CD4-positive, alpha-beta T cell treated with Interleukin-2 at 100 ng/mL for 4 hours (primary cell): ENCODE data around the gene CCL25.
"Not testable (repeated sequence)": the region's sequence is repeated elsewhere in the genome, so short reads cannot be mapped to it uniquely, and the experiment has no call there.

Experiments
- DNase-seq: peaks from one replicate; pipeline ENCODE4 v3.0.0-alpha.2; 2020; ENCODE audit warnings: low spot score

CCL25 gene

DNA sequence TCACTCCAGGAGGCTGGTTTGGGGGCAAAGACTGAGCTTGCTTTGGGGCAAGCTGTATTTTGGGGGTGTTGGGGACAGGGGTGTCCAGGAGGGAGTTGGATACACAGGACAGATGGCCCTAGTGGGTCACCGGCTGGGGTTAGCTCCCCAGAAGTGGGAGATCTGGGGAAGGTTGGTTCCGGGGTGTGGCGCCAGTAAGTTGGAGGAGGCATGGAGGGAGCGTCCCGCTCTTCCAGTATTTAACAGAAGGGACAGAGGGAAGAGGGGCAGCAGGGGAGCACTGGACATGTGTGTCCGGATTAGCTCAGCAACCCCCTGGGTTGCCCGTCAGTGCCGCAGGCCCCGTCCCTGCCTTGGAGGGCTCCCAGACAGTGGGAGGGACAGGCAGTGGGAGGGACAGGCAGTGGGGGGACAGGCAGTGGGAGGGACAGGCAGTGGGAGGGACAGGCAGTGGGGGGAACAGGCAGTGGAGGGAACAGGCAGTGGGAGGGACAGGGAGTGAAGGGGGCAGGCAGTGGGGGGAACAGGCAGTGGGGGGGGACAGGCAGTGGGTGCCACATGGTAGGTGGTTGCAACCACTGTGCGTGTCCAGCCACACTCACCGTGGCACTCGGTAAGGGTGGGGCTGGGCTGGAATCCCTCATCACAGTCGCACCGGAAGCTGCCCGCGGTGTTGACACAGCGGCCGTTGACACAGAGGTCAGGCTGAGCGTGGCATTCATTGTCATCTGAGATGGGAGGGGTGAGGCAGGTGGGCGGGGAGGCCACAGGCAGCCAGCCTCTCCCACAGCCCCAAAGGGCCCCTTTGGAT is 33.2 kb downstream of the CCL25 start:
- no peak for DNase-seq

DNA sequence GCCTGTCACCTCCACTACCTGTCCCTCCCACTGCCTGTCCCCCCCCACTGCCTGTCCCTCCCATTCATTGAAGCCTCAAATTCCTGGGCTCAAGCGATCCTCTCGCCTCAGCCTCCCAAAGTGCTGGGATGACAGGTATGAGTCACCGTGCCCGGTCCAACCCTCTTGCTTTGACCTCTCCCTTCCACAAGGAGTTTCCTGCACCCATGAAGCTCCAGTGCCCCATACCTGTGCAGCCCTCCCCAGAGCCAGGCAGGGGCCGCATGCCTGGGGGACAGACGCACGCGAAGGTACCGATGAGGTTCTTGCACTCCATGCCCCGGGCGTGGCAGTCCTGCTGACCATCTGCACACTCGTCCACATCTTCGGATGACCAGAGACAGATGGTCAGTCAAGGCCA is 34.3 kb downstream of the CCL25 start:
- no peak for DNase-seq

DNA sequence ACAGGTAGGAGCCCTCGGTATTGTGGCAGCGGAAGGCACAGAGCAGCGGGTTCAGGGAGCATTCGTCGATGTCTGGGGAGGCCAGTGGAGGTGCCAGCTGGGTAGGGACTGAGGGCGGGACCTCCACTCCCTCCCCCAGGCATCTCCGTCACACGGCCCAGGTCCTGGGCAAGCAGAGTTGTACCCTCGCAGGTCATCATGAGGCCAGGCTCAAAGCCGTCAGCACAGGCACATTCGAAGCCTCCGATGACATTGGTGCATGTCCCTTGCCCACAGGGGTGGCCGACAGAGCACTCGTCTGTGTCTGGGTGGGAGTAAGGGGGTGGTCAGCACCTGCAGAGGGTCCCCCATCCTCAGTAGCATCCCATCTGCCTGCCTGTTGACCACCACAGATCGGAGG is 35.3 kb downstream of the CCL25 start:
- DNase-seq = no peak

DNA sequence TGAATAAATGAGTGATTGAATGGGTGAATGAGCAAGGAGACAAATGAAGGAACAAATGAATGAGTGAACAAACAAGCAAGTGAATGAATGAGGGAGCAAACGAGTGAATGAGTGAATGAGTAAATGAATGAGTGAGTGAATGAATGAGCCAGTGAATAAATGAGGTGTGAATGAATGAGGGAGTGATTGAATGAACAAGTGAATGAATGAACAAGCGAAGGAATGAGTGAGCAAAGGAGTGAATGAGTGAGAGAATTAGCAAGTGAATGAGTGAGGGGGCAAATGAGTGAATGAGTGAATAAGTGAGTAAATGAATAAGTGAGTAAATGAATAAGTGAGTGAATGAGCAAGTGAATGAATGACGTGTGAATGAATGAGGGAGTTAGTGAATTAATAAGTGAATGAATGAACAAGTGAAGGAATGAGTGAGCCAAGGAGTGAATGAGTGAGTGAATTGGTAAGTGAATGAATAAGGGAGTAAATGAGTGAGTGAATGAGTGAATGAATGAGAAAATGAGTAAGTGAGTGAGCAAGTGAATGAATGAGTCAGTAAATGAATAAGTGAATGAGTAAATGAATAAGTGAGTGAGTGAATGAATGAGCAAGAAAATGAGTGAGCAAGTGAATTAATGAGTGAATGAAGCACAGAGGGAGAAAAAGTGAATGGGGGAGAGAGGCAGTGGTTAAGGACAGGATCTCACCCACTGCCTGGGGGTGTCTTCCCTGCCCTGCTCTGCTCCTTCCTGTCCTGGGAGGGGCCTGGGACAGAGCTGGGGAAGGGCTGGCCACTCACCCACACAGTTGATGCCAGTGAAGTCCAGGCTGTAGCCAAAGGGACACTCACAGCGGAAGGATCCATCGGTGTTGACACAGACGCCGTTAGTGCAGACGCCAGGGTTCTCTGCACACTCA is 36.4 kb downstream of the CCL25 start:
- no peak for DNase-seq

DNA sequence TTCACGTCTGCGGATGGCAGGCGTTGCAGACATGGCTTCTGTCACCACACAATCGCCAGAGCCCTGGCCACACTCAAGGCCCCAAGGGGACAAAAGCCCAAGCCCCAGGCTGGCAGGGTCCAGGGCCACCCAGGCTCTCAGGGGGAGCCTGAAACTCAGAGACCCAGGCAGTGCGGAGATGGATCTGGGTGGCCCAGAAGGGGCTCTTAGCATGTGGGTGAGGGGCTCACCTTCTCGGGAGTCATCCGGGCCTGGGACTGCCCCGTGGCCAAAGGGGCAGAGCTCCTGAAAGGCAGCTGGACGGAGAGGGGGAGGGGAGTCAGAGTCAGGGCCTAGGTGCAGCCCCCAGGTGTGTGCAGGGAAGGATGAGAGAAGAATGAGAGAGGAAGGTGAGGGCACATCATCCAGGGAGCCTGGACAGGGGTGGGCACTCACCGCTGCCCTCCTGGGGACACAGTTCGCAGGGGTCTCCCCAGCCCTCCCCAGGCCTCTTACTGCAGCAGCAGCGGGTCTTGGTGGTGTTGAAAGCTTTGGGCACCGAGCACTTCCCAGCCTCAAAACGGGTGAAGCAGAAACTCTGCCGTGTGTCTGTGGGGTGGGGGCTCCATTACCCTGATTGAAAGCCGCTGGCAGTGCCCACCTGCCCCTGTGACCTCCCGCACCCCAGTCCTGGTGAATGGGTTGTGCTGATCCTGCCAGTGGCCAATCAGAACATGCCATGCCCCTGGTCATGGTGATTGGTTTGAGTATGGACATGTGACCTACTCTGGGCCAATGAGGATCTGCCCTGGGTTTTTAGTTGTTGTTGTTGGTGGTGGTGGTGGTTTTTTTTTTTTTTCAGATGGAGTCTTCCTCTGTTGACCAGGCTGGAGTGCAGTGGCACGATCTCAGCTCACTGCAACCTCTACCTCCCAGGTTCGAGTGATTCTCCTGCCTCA is 37.4 kb downstream of the CCL25 start:
- no peak for DNase-seq

DNA sequence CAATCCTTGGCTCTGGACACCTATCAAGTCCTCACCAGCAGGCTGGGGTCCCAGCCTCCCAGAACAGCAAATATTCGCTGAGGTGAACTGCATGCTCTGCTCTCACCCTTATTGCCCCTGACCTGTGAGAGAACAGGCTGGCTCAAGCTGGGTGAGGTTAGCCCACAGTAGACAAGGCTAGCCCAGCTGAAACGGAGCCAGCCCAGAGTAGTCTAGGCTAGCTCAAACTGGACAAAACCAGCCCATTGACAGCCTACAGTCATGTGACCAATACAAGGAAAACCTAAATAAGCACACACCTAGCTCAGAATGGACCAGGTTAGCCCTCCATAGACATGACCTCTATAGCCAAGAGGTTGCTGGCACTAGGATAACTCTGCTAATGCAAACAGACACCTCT is 38.4 kb downstream of the CCL25 start:
- DNase-seq = no peak

DNA sequence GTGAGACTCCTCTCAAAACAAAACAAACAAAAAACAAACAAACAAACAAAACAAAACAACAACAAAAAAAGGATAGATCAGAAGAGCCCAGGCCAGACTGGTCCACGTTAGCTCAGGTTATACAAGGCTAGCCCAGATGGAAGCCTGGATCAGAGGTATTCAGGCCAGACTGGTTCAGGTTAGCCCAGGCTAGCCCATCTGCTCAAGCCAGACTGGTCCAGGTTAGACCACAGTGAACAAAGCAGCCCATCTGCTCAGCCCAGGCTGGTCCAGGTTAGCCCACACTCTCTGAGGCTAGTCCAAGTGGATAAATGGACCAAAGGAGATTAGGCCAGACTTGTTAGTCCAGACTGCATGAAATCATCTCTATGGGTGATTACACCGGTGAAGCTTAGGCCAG is 41.2 kb downstream of the CCL25 start:
- no peak for DNase-seq

DNA sequence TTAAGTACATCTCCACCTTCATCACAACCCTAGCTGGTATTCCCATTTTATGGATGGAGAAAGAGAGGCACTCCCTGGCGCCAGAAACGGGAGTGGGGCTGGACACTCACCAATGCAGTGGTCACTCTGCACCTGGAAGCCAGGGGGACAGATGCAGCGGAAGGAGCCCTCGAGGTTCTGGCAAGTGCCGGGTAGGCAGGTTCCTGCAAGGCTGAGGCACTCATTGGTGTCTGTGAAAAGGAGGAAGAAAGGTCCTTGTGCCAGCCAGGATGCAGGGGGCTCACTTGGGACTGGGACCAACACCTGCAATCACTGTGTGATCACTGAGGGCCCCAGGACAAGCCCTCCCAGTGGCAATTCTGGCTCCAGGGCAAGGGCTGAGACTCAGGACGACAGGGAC is 41.8 kb downstream of the CCL25 start:
- no peak for DNase-seq

DNA sequence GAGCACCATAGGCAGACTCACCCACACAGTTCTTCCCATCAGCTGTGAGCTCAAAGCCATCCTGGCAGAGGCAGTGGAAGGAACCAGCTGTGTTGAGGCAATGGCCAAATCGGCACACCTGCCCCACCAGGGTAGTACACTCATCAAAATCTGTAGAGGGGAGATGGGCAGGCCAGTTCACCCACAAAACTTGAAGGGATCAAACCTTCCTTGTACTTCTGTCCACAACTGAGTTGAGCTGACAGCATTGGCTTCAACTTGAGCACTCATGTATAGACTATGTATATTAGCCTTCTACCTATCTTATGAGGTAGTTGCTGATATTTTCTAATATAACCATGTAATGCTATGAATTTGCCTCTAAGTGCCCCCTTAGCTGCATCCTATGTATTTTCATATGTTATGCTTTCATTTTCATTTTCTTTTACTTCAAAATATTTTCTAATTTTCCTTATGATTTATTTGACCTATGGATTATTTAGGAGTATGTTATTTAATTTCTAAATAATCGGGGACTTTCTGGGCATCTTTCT is 42.9 kb downstream of the CCL25 start:
- no peak for DNase-seq

DNA sequence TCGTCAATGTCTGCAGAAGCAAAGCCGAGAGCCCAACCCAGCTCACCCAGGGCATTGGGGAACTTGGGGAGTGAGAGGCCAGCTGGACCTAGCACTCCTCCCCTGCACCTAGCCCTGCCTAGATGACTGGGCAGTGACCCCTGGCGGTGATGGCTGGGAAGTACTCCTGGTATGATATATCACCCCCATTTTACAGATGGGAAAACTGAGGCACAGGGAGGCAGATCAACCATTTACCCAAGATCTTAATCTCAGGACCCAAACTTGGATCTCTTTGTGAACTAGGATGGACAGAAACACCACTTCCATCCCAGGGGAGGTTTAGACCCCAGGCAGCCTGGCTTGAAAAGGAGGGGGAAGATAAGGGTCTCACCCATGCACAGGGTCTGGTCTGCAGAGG is 43.5 kb downstream of the CCL25 start:
- no peak for DNase-seq

DNA sequence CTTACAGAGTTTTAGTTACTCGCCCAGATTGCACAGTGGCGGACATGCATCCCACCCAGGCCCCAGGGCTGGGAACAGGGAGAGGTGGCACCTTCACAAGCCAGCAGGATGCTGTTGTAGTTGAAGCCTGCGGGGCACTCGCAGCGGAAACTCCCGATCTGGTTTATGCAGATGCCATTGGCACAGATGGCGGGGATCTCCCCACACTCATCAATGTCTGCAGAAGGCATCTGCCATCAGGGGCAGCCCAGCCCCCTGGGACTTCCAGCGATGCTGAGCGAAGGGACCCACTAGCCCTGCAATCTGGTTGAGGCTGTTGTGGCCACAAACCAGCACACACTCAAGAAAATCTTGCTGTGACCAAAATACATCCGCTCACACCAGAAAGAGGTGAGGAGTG is 44.6 kb downstream of the CCL25 start:
- no peak for DNase-seq

DNA sequence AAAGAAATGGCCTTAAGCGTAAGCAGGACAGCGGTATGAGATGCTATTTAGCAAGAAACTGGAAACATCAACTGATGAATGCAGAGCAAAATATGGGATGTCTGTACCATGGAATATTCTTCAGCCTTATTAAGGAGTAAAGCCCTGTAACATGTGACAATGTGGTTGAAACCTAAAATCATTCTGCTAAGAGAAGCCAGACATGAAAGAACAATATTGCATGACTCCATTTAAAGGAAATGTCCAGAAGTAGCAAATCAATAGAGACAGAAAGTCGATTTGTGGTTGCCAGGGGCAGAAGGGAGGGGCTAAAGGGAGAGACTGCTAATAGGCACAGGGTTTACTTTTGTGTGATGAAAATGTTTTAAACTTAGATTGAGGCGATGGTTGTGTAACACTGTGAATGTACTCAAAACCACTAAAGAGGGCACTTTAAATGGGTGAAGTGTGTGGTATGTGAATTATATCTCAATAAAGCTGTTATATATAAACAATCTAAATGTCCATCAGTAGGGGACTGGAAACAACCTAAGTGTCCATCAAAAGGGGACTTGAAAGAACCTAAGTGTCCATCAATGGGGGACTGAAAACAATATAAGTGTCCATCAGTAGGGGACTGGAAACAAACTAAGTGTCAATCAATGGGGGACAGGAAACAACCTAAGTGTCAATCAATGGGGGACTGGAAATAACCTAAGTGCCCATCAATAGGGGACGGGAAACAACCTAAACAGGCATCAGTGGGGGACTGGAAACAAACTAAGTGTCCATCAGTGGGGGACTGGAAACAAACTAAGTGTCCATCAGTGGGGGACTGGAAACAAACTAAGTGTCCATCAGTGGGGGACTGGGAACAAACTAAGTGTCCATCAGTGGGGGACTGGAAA is 45.4 kb downstream of the CCL25 start:
- no peak for DNase-seq

DNA sequence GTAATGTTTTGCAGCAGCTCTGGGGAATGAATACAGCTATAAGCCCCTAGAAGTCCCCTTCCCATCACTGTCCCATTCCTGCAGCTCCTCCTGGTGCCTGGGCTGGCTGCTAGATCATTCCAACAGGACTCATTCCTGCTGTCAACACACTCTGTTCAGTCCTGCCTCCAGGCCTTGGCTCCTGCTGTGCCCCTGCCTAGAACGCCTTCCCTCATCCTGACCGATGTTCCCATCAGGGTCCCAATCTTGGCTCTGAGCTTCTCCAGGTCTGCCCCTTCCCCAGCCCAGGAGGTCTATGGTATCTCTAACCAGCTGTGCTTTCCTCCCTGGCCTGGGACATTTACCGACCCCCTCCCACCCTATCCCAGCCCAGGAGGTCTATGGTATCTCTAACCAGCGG is 48.8 kb downstream of the CCL25 start:
- no peak for DNase-seq

DNA sequence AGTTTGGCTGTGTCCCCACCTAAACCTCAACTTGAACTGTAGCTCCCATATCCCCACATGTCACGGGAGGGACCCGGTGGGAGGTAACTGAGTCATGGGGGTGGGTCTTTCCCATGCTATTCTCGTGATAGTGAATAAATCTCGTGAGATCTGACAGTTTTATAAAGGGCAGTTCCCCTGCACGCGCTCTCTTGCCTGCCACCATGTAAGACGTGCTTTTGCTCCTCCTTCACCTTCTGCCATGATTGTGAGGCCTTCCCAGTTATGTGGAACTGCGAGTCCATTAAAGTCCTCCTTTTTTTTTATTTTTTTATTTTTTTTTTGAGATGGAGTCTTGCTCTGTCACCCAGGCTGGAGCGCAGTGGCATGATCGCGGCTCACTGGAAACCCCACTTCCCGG is 49.4 kb downstream of the CCL25 start:
- not testable (repeated sequence) for DNase-seq

DNA sequence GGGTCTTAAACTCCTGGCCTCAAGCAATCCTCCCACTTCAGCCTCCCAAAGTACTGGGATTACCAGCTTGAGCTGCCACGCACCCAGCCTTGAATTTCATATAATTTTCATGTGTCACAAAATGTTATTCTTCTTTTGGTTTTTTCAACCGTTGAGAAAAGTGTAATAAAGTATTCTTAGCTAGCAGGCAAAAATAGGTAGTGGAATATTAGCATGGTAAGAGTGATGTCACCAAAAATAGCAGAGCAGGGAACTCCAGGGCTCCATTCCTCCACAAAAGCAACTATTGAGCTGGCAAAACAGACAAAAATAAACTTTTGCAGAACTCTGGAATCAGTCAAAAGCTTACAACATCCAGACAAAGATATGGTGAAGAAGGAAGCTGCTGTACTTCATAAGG is 52.9 kb downstream of the CCL25 start:
- DNase-seq = no peak

DNA sequence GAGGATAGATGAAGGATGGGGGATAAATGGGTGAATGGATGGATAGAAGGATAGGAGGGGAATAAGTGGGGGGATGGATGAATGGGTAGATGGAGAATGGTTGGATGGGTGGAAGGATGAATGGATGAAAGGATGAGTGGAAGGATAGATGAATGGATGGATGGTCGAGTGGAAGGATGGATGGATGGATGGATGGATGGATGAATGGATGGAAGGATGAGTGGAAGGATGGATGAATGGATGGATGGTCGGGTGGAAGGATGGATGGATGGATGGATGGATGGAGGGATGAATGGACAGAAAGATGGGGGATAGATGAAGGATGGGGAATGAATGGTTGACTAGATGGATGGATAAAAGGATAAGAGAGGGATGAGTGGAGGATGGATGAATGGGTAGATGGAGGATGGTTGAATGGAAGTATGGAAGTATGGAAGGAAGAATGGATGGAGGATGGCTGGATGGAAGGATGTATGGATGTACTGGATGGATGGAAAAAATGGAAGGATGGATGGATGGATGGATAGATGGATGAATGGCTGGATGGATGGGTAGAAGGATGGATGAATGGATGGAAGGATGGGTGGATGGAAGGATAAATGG is 54.8 kb downstream of the CCL25 start:
- no peak for DNase-seq

DNA sequence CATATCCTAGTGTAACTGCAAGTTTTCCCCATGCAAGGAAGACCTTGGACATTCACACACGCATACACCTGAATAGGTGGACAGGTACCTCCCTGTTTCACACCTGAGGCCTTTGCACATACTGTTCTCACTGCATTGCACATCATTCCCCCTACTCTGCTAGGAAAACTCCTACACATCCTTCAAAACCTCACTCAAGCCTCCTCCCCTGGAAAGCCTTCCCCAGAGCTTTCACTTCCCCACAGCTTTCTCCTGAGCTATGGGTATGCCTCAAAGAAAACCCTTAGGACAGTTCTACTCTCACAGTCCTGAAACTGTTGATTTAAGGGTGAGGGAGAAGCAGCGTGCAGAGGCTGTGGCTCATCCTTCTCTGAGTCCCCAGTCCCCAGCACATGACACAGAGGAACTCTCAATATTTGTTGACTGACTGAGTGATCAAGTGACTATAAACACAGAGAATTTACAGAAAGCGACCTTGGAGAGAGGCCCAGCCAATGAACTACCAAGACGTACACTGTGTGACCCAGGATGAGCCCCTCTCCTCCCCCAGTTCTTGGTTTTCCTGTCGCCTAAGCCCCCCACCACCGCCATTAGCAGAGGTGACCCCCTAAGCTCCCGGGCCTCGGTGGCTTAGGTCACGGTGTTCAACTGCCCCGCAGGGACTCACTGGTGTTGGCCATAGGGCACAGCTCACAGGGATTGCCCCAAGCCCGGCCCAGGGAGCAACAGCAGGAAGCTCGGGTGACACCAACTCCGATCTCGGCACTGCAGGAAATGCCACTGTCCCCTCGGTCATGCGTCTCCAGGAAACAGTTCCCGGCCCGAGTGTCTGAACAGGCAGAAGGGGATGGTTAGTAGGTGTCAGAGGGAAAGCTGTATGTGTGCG is 56.2 kb downstream of the CCL25 start:
- DNase-seq = no peak

DNA sequence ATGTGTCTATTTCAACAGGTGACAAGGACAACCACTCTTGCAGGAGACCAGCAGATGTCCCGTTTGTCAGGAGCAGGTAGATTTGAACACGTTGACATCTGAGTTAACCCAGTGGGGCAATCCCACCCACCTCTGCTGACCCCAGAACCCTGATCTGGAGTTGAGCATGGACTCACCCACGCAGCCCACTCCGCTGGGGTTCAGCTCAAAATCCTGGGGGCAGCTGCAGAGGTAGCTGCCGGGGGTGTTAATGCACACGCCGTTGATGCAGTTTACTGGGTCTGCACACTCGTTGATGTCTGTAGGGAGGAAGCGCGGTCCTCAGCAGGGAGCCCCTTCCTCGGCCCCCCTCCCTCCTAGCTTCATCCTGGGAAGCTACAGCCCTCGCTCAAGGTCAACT is 56.9 kb downstream of the CCL25 start:
- DNase-seq = no peak

DNA sequence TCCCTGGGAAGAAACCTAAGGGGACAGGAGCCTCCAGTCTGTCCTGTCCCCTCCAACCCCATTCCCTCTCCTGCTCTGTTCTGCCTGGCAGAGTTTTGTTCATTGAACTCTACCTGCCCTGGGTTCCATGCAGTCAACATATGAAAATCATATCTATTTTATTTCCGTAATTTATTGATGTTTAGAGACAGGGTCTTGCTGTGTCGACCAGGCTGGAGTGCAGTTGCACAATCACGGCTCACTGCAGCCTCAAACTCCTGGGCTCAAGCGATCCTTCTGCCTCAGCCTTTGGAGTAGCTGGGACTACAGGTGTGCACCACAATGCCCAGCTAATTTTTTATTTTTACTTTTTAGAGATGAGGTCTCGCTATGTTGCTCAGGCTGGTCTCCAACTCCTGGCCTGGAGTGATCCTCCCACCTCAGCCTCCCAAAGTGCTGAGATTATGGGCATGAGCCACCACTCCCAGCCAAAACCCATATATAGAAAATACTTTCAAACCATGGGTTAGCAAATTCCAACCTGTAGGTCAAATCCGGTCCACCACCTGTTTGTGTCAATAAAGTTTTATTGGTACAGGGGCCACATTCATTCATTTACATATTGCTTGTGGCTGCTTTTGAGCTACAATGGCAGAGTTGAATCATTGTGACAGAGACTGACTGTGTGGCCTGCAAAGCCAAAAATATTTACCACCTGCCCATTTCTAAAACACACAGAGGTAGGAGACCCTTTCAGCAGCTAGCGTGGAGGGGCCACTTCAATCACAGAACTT is 57.5 kb downstream of the CCL25 start:
- no peak for DNase-seq
